SJSA1 (cell line): ENCODE results near the gene NYAP2. TPM values are rescaled to one million over a fixed set of nuclear protein-coding genes. Genes with fewer than 3 reads are reported as not detected.

ENCODE experiments used
- DNase-seq, 2 experiments: peaks; one replicate each; pipeline ENCODE4 v3.0.0-alpha.2; 2015 to 2020; ENCODE audit warnings: low spot score in 2 of 2, low read depth in 1 of 2
- H3K27ac ChIP-seq: fragments of 250-450 bp; sonication (Bioruptor Pico); 2 replicates; pipeline ENCODE4 v1.5.1; 2020; ENCODE audit warnings: mild to moderate bottlenecking, moderate library complexity
- H3K27me3 ChIP-seq: fragments of 250-450 bp; sonication (Bioruptor Pico); replicated peaks from 2 replicates; pipeline ENCODE4 v1.5.1; 2020; ENCODE audit warnings: mild to moderate bottlenecking, moderate library complexity
- H3K36me3 ChIP-seq: fragments of 250-450 bp; sonication (Bioruptor Pico); 2 replicates; pipeline ENCODE4 v1.5.1; 2020; ENCODE audit warnings: mild to moderate bottlenecking
- H3K4me1 ChIP-seq: fragments of 250-450 bp; sonication (Bioruptor Pico); replicated peaks from 2 replicates; pipeline ENCODE4 v1.6.1; 2021; ENCODE audit warnings: mild to moderate bottlenecking
- H3K4me3 ChIP-seq: fragments of 250-450 bp; sonication (Bioruptor Pico); 2 replicates; pipeline ENCODE4 v1.5.1; 2020; ENCODE audit warnings: mild to moderate bottlenecking
- H3K9me3 ChIP-seq: fragments of 250-450 bp; sonication (Bioruptor Pico); replicated peaks from 2 replicates; pipeline ENCODE4 v1.5.1; 2020; ENCODE audit warnings: mild to moderate bottlenecking
- total RNA-seq: library from RNA; depleted of rRNA; stranded (reverse); fragments of >200 nt; shearing (Covaris generic); gene quantifications from 2 replicates; pipeline ENCODE4 v1.2.3, GENCODE V29; 2014

The NYAP2 gene
- total RNA-seq, 1 experiment from 2014 or later: not detected

DNA sequence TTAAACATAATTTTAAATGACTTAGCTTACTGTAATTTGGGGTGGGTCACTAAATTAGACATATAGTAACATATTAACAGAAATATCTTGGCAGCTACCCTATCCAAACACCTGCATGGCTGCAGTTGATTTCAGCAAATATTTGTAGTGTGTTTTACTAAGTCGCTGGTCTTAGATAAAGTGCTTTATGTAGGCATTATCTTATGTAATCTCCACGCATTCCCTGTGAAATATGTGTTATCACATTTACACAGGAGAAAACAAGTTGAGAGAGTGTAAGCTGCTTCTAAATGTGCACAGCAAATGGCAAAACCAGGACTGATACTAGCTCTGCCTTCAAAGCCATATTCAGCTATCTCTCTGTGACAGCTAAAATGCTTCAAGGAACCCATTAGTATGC, 72.0 kb downstream of the NYAP2 start:
- no peaks in the 10 kb centered on the region for H3K36me3 ChIP-seq
- no peak overlapping the region for H3K27ac ChIP-seq
- H3K27me3 ChIP-seq: no peaks in the 10 kb centered on the region
- H3K4me1 ChIP-seq: peaks cover 9% of the 10 kb centered on the region
- no peak for DNase-seq
- no peak overlapping the region for H3K4me3 ChIP-seq
- H3K9me3 ChIP-seq: no peaks in the 10 kb centered on the region

DNA sequence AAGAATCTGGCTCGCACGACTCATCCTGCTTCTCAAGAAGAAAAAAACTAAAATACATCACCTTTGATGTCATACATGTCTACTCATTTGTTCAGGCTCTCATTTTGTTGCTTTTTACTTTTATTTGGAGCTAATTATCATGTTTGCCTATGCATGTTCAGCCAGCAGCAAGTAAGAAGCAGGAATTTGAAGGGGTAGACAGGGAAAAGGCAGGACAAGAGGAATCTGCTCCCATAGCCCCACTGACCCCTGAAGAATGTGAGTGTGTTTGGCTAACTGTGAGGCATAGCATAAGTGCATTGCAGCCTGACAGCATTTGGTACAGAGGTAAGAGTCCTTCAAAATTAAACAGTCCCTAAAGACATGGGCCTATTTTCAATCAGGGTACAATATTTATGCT, 72.7 kb downstream of the NYAP2 start:
- no peak overlapping the region for H3K27ac ChIP-seq
- H3K36me3 ChIP-seq: no peaks in the 10 kb centered on the region
- H3K4me3 ChIP-seq: no peak overlapping the region
- H3K27me3 ChIP-seq: no peaks in the 10 kb centered on the region
- H3K4me1 ChIP-seq: peaks cover 9% of the 10 kb centered on the region
- DNase-seq: no peak
- H3K9me3 ChIP-seq: no peaks in the 10 kb centered on the region

DNA sequence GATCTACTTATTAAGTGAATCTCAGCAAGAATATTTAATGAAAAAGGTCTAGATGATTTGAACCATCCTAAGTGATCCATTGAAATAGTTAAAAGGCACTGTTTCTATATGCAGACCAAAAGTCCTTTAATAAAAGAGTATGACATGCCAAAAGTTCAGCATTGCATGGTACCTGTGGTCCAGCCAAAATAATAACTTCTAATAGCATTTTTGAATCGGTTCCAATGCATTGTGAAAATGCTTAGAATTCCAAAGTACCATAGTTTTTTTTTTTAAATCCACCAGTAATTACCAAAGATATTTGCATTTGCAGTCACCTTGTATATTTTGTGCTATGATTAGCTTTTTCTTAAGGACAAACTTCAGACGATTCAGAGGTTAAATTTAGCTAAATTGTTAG, 79.9 kb downstream of the NYAP2 start:
- H3K9me3 ChIP-seq: no peaks in the 10 kb centered on the region
- H3K4me3 ChIP-seq: no peak overlapping the region
- no peaks in the 10 kb centered on the region for H3K4me1 ChIP-seq
- H3K27ac ChIP-seq: no peak overlapping the region
- peaks cover 6% of the 10 kb centered on the region; the same call in 1 of the 2 replicates for H3K27me3 ChIP-seq
- no peak for DNase-seq
- H3K36me3 ChIP-seq: no peaks in the 10 kb centered on the region

DNA sequence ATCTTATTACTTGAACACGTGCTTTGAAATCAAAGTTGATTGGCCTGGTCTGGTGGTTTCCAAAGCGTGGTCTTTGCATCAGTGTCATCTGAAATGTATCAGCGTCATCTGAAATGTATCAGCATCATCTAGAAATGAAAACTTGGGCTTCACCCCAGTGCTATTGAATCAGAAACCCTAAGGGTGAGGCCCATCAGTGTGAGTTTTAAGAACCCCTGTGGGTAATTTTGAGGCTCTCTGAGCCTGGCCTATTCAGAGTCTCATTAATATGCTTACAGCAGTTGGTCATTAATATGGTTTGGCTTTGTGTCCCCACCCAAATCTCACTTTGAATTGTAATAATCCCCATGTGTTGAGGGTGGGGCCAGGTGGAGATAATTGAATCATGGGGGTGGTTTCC, 85.2 kb downstream of the NYAP2 start:
- no peaks in the 10 kb centered on the region for H3K4me1 ChIP-seq

DNA sequence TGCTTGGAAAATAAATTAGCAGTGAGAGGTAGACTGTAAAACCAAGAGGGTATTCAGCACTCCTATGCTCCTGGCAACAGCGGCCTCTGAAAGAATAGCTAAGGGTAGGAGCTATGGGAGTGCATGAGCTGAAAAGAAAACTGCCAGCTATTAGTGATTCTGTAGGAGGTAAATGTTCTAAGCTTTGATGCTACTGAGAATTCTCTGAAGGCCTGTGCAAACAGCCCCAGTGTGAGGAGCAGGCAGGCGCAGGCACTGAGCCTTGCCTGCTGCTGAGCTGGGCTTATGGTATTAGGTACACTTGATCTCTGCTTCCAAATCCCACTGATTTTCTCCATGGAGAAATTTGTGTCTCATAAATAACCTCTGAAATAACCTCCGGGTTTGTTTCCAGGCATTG, 86.7 kb downstream of the NYAP2 start:
- Histone ChIP-seq H3K4me1 (no peaks in the 10 kb centered on the region), H3K9me3 (no peaks in the 10 kb centered on the region), H3K27ac (no peak overlapping the region), H3K36me3 (no peaks in the 10 kb centered on the region), H3K4me3 (no peak overlapping the region), H3K27me3 (peaks cover 3% of the 10 kb centered on the region)
- no peak for DNase-seq

More for the DNA sequence above, 85.2 kb downstream of the NYAP2 start:
- no peaks in the 10 kb centered on the region for H3K36me3 ChIP-seq
- no peaks in the 10 kb centered on the region for H3K9me3 ChIP-seq
- H3K4me3 ChIP-seq: no peak overlapping the region
- DNase-seq: no peak
- H3K27me3 ChIP-seq: peaks cover 3% of the 10 kb centered on the region
- H3K27ac ChIP-seq: no peak overlapping the region

DNA sequence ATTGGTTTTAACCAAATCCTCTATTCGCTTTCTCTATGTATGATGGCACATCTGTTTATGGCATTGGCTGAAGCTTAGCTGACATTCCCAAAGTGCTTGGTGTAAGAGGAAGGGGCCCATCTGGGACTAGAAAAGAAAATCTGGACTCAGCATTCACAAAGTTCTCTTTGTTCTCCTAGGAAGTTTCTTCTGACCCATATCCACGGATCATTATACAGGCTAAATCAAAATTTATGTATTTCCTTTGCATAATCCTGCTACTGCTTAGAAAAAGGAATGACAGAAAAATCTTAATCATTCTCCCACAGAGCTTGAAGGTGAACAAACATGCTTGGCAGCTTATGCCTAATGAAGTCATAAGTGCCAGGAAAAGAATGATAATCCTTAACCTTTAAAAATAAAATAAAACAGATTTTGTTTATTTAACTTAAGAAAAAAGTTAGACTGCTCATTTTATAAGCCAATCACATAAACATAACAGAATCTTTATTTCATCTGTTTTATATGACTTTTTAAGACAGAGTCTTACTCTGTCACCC, 88.4 kb downstream of the NYAP2 start:
- DNase-seq: no peak
- H3K4me3 ChIP-seq: no peak overlapping the region
- no peaks in the 10 kb centered on the region for H3K9me3 ChIP-seq
- H3K27me3 ChIP-seq: peaks cover 3% of the 10 kb centered on the region
- no peaks in the 10 kb centered on the region for H3K4me1 ChIP-seq
- H3K36me3 ChIP-seq: no peaks in the 10 kb centered on the region
- no peak overlapping the region for H3K27ac ChIP-seq

DNA sequence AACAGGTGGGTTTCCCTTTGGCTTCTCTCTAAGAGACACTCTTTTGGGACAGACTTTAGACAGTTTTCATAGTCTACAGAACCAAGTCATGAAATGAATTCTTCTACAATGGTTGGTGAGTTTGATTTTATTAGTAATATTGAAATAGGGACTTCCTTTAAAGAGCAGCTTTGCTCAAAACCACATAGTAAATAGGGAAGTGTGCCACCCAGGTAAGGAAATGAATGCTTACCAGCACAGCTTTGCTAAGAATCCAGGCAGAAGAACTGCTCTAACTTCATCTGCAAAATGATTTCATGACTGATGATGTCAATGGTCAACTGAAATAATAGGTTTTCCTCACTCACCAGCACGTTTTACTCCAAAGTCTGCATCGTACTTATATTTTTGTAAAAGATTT, 89.2 kb downstream of the NYAP2 start:
- Histone ChIP-seq H3K4me3 (no peak overlapping the region), H3K4me1 (no peaks in the 10 kb centered on the region), H3K9me3 (no peaks in the 10 kb centered on the region), H3K27me3 (no peaks in the 10 kb centered on the region; the same call in 1 of the 2 replicates), H3K36me3 (no peaks in the 10 kb centered on the region), H3K27ac (no peak overlapping the region)
- DNase-seq: no peak

DNA sequence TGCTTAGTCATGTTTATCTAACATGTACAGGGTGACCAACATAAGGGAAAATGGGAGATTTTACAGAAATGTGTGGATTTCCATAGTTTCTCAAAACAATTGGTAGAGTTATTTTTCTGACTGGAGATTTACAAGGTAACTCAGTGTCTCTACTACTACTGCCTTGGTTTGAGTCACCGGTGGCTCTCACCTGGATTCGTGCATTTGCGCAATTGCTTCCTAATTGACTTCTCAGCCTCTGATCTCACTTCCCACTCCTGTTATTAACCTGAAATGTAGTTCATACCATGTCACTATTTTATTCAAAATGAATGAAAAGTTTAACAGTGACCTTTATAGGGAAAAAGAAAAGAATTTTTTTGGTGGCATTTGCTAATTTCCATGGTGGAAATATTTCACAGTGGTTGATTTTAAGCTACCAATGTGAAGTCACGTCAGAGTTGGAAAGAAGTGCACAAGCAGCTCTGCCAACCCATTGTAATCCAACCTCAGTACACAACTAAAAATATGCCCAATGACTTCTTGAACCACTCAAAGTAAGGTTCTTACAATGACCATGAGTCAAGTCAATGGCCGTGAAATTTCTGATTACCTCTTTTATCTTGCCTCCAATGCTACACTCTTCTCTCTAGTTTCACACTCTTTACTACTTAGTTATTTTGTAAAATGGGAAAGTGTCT, 94.0 kb downstream of the NYAP2 start:
- DNase-seq: no peak
- Histone ChIP-seq H3K27me3 (no peaks in the 10 kb centered on the region; the same call in 1 of the 2 replicates), H3K36me3 (no peaks in the 10 kb centered on the region)

DNA sequence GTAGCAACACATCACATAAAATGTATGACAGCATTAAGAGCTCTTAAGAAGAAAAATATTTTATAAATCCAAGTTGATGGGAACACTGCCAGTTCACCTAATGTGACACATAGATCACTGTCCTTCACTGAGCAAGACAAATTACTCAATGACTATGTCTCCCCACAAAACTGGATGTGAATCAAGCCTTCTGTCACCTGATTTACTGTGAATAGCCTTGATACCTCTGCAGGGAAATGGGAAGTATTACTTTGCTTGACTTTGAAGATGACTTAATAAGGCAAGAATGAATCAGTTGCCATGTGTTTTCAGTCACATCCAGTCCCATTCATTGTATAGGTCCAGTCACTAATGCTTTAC, 94.6 kb downstream of the NYAP2 start:
- no peak for DNase-seq
- H3K4me1 ChIP-seq: no peaks in the 10 kb centered on the region

More for the DNA sequence above, 94.0 kb downstream of the NYAP2 start:
- Histone ChIP-seq H3K27ac (no peak overlapping the region), H3K9me3 (no peaks in the 10 kb centered on the region), H3K4me3 (no peak overlapping the region), H3K4me1 (no peaks in the 10 kb centered on the region)

DNA sequence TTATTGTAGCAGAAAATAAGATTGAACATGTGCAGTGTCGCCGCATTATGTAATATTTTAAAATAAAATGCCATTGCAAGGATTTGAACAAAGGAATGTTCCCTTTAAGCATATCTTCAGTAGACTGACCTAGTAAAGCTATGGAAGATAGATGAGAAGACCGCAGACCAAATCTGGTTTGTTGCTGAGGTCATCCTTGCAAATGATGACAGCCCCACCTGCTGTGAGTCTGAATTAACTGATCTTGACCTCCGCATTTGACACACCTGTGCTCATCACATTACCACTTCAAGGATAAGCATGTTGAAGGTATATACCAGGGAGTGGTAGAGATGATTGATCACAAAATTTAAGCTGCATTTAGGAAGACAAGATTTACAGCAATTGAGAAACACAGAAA, 96.2 kb downstream of the NYAP2 start:
- no peaks in the 10 kb centered on the region; the same call in 1 of the 2 replicates for H3K27me3 ChIP-seq
- H3K36me3 ChIP-seq: no peaks in the 10 kb centered on the region
- no peak overlapping the region for H3K27ac ChIP-seq
- no peaks in the 10 kb centered on the region for H3K9me3 ChIP-seq
- H3K4me3 ChIP-seq: no peak overlapping the region
- no peak for DNase-seq
- H3K4me1 ChIP-seq: no peaks in the 10 kb centered on the region

More for the DNA sequence above, 94.6 kb downstream of the NYAP2 start:
- Histone ChIP-seq H3K4me3 (no peak overlapping the region), H3K36me3 (no peaks in the 10 kb centered on the region), H3K27me3 (no peaks in the 10 kb centered on the region; the same call in 1 of the 2 replicates), H3K27ac (no peak overlapping the region), H3K9me3 (no peaks in the 10 kb centered on the region)

DNA sequence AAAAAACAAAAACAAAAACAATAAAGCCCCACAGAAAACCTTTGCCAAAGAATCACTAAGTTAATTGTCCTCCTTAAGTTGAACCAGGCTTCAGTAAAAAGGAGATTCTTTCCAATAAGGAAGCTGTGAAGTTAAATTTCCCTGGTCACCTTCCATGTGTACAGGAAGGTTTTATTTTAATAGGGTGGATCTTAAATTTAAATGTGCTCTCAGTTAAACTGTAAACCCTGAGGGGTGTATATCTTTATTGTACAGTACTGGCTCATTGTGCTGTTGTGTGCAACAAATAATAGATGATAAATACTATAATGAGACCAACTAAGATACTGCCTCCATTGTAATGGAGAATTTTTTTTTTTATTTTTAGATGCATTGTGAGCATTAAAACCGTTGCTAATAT, 97.1 kb downstream of the NYAP2 start:
- Histone ChIP-seq H3K27me3 (no peaks in the 10 kb centered on the region; the same call in 1 of the 2 replicates), H3K4me3 (no peak overlapping the region), H3K27ac (no peak overlapping the region), H3K4me1 (no peaks in the 10 kb centered on the region), H3K9me3 (no peaks in the 10 kb centered on the region), H3K36me3 (no peaks in the 10 kb centered on the region)
- DNase-seq: no peak

DNA sequence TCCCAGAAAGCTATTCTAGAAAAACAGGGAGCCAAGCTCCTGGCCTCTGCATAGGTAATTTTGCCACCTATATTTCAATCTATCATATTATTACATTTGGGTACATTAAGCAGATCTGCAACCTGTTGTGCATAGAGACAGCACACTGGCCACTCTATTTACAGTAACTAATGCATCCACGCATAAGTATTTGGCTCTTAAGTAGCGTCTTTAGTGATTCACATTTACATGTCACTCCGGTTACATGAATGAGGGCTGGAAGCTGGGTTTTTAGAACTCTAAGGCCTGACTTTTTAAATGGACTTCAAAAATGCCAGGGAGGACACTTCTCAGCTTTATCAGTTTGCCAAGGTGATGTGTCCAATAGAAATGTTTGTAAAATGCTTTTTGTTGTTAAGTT, 97.7 kb downstream of the NYAP2 start:
- Histone ChIP-seq H3K4me1 (no peaks in the 10 kb centered on the region), H3K9me3 (no peaks in the 10 kb centered on the region), H3K36me3 (no peaks in the 10 kb centered on the region), H3K27ac (no peak overlapping the region), H3K4me3 (no peak overlapping the region), H3K27me3 (no peaks in the 10 kb centered on the region; the same call in 1 of the 2 replicates)
- DNase-seq: no peak

DNA sequence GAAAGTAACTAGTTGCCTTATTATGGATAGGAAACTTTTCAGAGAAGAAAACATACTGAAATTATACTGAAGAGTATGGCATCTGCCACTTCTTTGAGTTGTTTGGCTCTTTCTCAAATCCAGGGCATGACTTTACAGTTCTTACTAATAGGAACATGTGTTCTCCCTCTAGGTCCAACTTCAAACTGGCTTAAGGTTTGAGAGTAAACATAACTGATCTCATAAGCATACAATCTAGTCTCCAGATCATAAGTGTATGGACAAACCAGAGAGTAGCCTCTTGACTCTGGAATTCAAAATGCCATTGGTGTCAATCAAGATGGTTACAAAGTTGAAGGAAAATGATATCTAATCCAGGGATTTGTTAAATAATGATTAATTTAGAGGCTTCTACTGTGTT, 101.5 kb downstream of the NYAP2 start:
- Histone ChIP-seq H3K4me1 (no peaks in the 10 kb centered on the region), H3K27ac (no peak overlapping the region), H3K27me3 (no peaks in the 10 kb centered on the region), H3K36me3 (no peaks in the 10 kb centered on the region), H3K9me3 (no peaks in the 10 kb centered on the region), H3K4me3 (no peak overlapping the region)
- DNase-seq: no peak

DNA sequence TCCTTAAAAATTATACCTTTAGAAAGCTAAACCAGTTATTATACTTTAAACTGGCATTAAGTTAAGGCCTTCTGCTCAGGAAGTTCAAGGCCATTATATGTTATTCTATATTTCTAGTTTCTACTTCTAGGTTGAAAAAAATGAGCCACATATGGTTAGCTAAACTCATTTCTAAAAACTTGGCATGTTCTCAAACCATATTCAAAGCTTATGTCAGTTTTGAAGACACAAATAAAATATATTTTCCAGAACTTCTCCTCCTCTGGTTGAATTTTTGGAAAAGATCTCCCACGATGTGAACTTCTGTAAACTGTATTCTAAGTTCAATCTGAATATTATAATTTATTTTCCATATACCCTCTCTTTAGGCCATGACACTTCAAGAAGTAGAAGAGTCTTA, 103.5 kb downstream of the NYAP2 start:
- Histone ChIP-seq H3K27me3 (no peaks in the 10 kb centered on the region), H3K4me3 (no peak overlapping the region), H3K36me3 (no peaks in the 10 kb centered on the region), H3K9me3 (no peaks in the 10 kb centered on the region), H3K27ac (no peak overlapping the region), H3K4me1 (no peaks in the 10 kb centered on the region)
- DNase-seq: no peak

DNA sequence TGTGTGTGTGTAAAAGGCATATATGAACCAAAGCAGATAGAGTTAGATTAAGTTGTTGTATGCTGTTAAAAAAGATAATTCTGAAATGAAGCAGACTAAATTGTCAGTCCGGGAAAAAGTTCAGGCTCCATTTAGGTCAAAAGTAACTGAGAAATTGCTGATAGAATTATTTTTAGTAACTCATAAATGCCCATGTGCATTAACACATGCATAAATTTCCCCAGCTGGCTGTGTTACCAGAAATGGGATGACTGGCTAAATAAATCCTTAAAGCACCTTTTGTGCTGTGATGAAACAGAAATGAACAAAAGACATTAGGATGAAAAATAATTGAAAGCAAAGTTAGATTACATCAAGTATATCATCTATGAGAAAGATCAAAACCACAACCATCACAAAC, 111.3 kb downstream of the NYAP2 start:
- Histone ChIP-seq H3K9me3 (no peaks in the 10 kb centered on the region), H3K4me1 (peaks cover 8% of the 10 kb centered on the region), H3K4me3 (no peak overlapping the region), H3K27ac (no peak overlapping the region), H3K36me3 (no peaks in the 10 kb centered on the region), H3K27me3 (no peaks in the 10 kb centered on the region)
- no peak for DNase-seq
